ENCODE results near the gene ATMIN. TPM values are rescaled to one million over a fixed set of nuclear protein-coding genes. Genes with fewer than 3 reads are reported as not detected.

ATMIN gene
- total and polyA plus RNA-seq, 7 experiments from 2014 or later: 24.9 to 46.9 (median 35.3) TPM

GRCh38 chr16:80991792-80992430 lies 43.7 kb upstream of the ATMIN start:
- Histone ChIP-seq H3K27ac (ENCODE audit: low read depth, low read length) (no peak overlapping the region), H3K36me3 (ENCODE audit: control insufficient read depth in 2 of 3, insufficient read depth in 3 of 3, low read length in 3 of 3) (no peaks in the 10 kb centered on the region), H3K9me3 (ENCODE audit: control insufficient read depth in 2 of 3, low read length in 3 of 3) (no peaks in the 10 kb centered on the region), H3K27me3 (ENCODE audit: control insufficient read depth in 2 of 2, insufficient read depth in 2 of 2, low read length in 2 of 2) (no peaks in the 10 kb centered on the region), H3K4me3 (ENCODE audit: low read length) (no peak overlapping the region), H3K4me1 (ENCODE audit: control insufficient read depth in 2 of 2, insufficient read depth in 2 of 2, low read length in 2 of 2) (peaks cover 0 to 8% of the 10 kb centered on the region in 2 donors)
- ChIA-PET POLR2A (no interaction called here), CTCF (no interaction called here)
- Mint-ChIP-seq H3K4me3 (no peak overlapping the region), H3K36me3 (peaks cover 0 to 49% (median 20%) of the 10 kb centered on the region in 5 donors), H3K27me3 (no peaks in the 10 kb centered on the region), H3K4me1 (peaks cover 15 to 70% (median 47%) of the 10 kb centered on the region in 7 donors), H3K9me3 (no peaks in the 10 kb centered on the region), H3K27ac (peak overlapping the region in 1 of 9 donors; percentile 45)
- no peak for ATAC-seq
- DNase-seq: no peak
- intact Hi-C loops (cut with micrococcal nuclease): loop anchor here in 1 of 2 donors (10.0 kb wide), 1 partner anchor 1663 kb away; no protein-coding TSS in a partner anchor

GRCh38 chr16:80992676-80993293 lies 42.9 kb upstream of the ATMIN start:
- DNase-seq: no peak
- Histone ChIP-seq H3K4me1 (ENCODE audit: control insufficient read depth in 2 of 2, insufficient read depth in 2 of 2, low read length in 2 of 2) (peaks cover under 1 to 4% of the 10 kb centered on the region in 2 donors), H3K27ac (ENCODE audit: low read depth, low read length) (no peak overlapping the region), H3K27me3 (ENCODE audit: control insufficient read depth in 2 of 2, insufficient read depth in 2 of 2, low read length in 2 of 2) (no peaks in the 10 kb centered on the region), H3K4me3 (ENCODE audit: low read length) (no peak overlapping the region), H3K9me3 (ENCODE audit: control insufficient read depth in 2 of 3, low read length in 3 of 3) (no peaks in the 10 kb centered on the region), H3K36me3 (ENCODE audit: control insufficient read depth in 2 of 3, insufficient read depth in 3 of 3, low read length in 3 of 3) (no peaks in the 10 kb centered on the region)
- ChIA-PET POLR2A (interaction anchor here (0.7 kb wide), 2 partner anchors 12 to 764 kb away, joined by 3 read pairs; no protein-coding TSS in a partner anchor), CTCF (interaction anchor here (0.9 to 1.0 kb wide), 2 partner anchors 11 to 14 kb away, joined by 5 to 8 read pairs; partner anchors contain the start of genes CENPN and CMC2)
- no peaks in the 10 kb centered on the region for H3K9me3 Mint-ChIP-seq
- peak overlapping the region in 3 of 9 donors; percentile 2 to 50 (median 26) for H3K27ac Mint-ChIP-seq
- intact Hi-C loops (cut with micrococcal nuclease): loop anchor here in 1 of 2 donors (10.0 kb wide), 1 partner anchor 1662 kb away; no protein-coding TSS in a partner anchor
- H3K36me3 Mint-ChIP-seq: peaks cover 0 to 48% (median 21%) of the 10 kb centered on the region in 5 donors
- H3K4me1 Mint-ChIP-seq: peaks cover 9 to 71% (median 49%) of the 10 kb centered on the region in 7 donors
- ATAC-seq: no peak
- no peaks in the 10 kb centered on the region for H3K27me3 Mint-ChIP-seq
- peak overlapping the region in 1 of 10 donors; percentile 2 for H3K4me3 Mint-ChIP-seq

GRCh38 chr16:80993307-80993706 lies 42.3 kb upstream of the ATMIN start:
- ATAC-seq (no peak), DNase-seq (no peak)
- CTCF ChIA-PET: interaction anchor here (0.9 to 1.0 kb wide), 2 partner anchors 10 to 14 kb away, joined by 5 to 8 read pairs; partner anchors contain the start of genes CENPN and CMC2
- H3K36me3 Mint-ChIP-seq: peaks cover 0 to 48% (median 21%) of the 10 kb centered on the region in 5 donors
- H3K27me3 Mint-ChIP-seq: no peaks in the 10 kb centered on the region
- POLR2A ChIA-PET: interaction anchor here (0.7 kb wide), 2 partner anchors 11 to 763 kb away, joined by 3 read pairs; no protein-coding TSS in a partner anchor
- Histone ChIP-seq H3K36me3 (ENCODE audit: control insufficient read depth in 2 of 3, insufficient read depth in 3 of 3, low read length in 3 of 3) (no peaks in the 10 kb centered on the region), H3K27me3 (ENCODE audit: control insufficient read depth in 2 of 2, insufficient read depth in 2 of 2, low read length in 2 of 2) (no peaks in the 10 kb centered on the region), H3K27ac (ENCODE audit: low read depth, low read length) (no peak overlapping the region), H3K4me1 (ENCODE audit: control insufficient read depth in 2 of 2, insufficient read depth in 2 of 2, low read length in 2 of 2) (peaks cover 4% of the 10 kb centered on the region in 2 donors), H3K9me3 (ENCODE audit: control insufficient read depth in 2 of 3, low read length in 3 of 3) (no peaks in the 10 kb centered on the region), H3K4me3 (ENCODE audit: low read length) (no peak overlapping the region)
- intact Hi-C loops (cut with micrococcal nuclease): loop anchor here in 1 of 2 donors (10.0 kb wide), 1 partner anchor 1661 kb away; no protein-coding TSS in a partner anchor
- peak overlapping the region in 2 of 9 donors; percentile 2 to 26 for H3K27ac Mint-ChIP-seq
- H3K9me3 Mint-ChIP-seq: no peaks in the 10 kb centered on the region
- peaks cover 11 to 71% (median 49%) of the 10 kb centered on the region in 7 donors for H3K4me1 Mint-ChIP-seq
- peak overlapping the region in 1 of 10 donors; percentile 2 for H3K4me3 Mint-ChIP-seq

- no peak overlapping the region for H3K27ac ChIP-seq (ENCODE audit: low read depth, low read length)
- H3K27me3 Mint-ChIP-seq: no peaks in the 10 kb centered on the region
- DNase-seq: no peak
- peaks cover 15 to 71% (median 53%) of the 10 kb centered on the region in 7 donors for H3K4me1 Mint-ChIP-seq
- no peak overlapping the region for H3K4me3 ChIP-seq (ENCODE audit: low read length)
- H3K27ac Mint-ChIP-seq: peak overlapping the region in 3 of 9 donors; percentile 24 to 41 (median 40)
- H3K9me3 ChIP-seq (ENCODE audit: control insufficient read depth in 2 of 3, low read length in 3 of 3): no peaks in the 10 kb centered on the region
- no peaks in the 10 kb centered on the region for H3K9me3 Mint-ChIP-seq
- ATAC-seq: no peak
- H3K4me3 Mint-ChIP-seq: peak overlapping the region in 2 of 10 donors; percentile 11 to 43
- peaks cover 4% of the 10 kb centered on the region in 2 donors for H3K4me1 ChIP-seq (ENCODE audit: control insufficient read depth in 2 of 2, insufficient read depth in 2 of 2, low read length in 2 of 2)
- CTCF ChIA-PET: interaction anchor here (0.8 kb wide), 1 partner anchor 11 kb away, joined by 3 read pairs; no protein-coding TSS in a partner anchor
- intact Hi-C loops (cut with micrococcal nuclease): loop anchor here in 1 of 2 donors (10.0 kb wide), 1 partner anchor 1661 kb away; no protein-coding TSS in a partner anchor
- POLR2A ChIA-PET: interaction anchor here (0.7 to 1.0 kb wide), 2 partner anchors 11 to 12 kb away, joined by 3 read pairs; partner anchors contain the start of gene CMC2
- H3K36me3 Mint-ChIP-seq: peaks cover 0 to 45% (median 23%) of the 10 kb centered on the region in 5 donors
- H3K27me3 ChIP-seq (ENCODE audit: control insufficient read depth in 2 of 2, insufficient read depth in 2 of 2, low read length in 2 of 2): no peaks in the 10 kb centered on the region
- H3K36me3 ChIP-seq (ENCODE audit: control insufficient read depth in 2 of 3, insufficient read depth in 3 of 3, low read length in 3 of 3): no peaks in the 10 kb centered on the region
Measured at GRCh38 chr16:80993834-80994233, 41.8 kb upstream of the ATMIN start.

GRCh38 chr16:80994451-80994850 lies 41.2 kb upstream of the ATMIN start:
- Mint-ChIP-seq H3K4me1 (peaks cover 21 to 71% (median 56%) of the 10 kb centered on the region in 7 donors), H3K4me3 (peak overlapping the region in 2 of 10 donors; percentile 11 to 43)

GRCh38 chr16:80996688-80997138 lies 38.9 kb upstream of the ATMIN start:
- Histone ChIP-seq H3K36me3 (ENCODE audit: control insufficient read depth in 2 of 3, insufficient read depth in 3 of 3, low read length in 3 of 3) (no peaks in the 10 kb centered on the region), H3K4me1 (ENCODE audit: control insufficient read depth in 2 of 2, insufficient read depth in 2 of 2, low read length in 2 of 2) (peaks cover 4% of the 10 kb centered on the region in 2 donors), H3K4me3 (ENCODE audit: low read length) (peak overlapping the region; percentile 58), H3K27me3 (ENCODE audit: control insufficient read depth in 2 of 2, insufficient read depth in 2 of 2, low read length in 2 of 2) (no peaks in the 10 kb centered on the region), H3K27ac (ENCODE audit: low read depth, low read length) (peak overlapping the region; percentile 71), H3K9me3 (ENCODE audit: control insufficient read depth in 2 of 3, low read length in 3 of 3) (no peaks in the 10 kb centered on the region)
- Mint-ChIP-seq H3K4me3 (peak overlapping the region; percentile 79 to 97 (median 94)), H3K27me3 (no peaks in the 10 kb centered on the region), H3K9me3 (no peaks in the 10 kb centered on the region), H3K27ac (peak overlapping the region; percentile 92 to 96 (median 95)), H3K36me3 (peaks cover 0 to 34% (median 17%) of the 10 kb centered on the region in 5 donors), H3K4me1 (peaks cover 24 to 77% (median 62%) of the 10 kb centered on the region in 7 donors)
- CTCF ChIA-PET: no interaction called here
- ATAC-seq (peak; percentile 40), DNase-seq (peak in 1 of 9 donors; percentile 19)
- intact Hi-C loops (cut with micrococcal nuclease): loop anchor here (1.0 to 10.0 kb wide), 3 partner anchors 11 to 1658 kb away; partner anchors contain the start of genes CENPN (in 2 of the 2) and C16orf46 (in 1 of the 2)
- POLR2A ChIA-PET: interaction anchor here (0.7 kb wide), 1 partner anchor 22 kb away, joined by 3 read pairs; no protein-coding TSS in a partner anchor

More at GRCh38 chr16:80994451-80994850, 41.2 kb upstream of the ATMIN start:
- intact Hi-C loops (cut with micrococcal nuclease): loop anchor here in 1 of 2 donors (10.0 kb wide), 1 partner anchor 1660 kb away; no protein-coding TSS in a partner anchor
- no peaks in the 10 kb centered on the region for H3K9me3 ChIP-seq (ENCODE audit: control insufficient read depth in 2 of 3, low read length in 3 of 3)
- Mint-ChIP-seq H3K27me3 (no peaks in the 10 kb centered on the region), H3K36me3 (peaks cover 0 to 39% (median 25%) of the 10 kb centered on the region in 5 donors), H3K27ac (peak overlapping the region in 4 of 9 donors; percentile 22 to 45 (median 32)), H3K9me3 (no peaks in the 10 kb centered on the region)
- CTCF ChIA-PET: interaction anchor here (0.8 kb wide), 1 partner anchor 10 kb away, joined by 3 read pairs; no protein-coding TSS in a partner anchor
- no peak overlapping the region for H3K4me3 ChIP-seq (ENCODE audit: low read length)
- POLR2A ChIA-PET: interaction anchor here (1.0 kb wide), 1 partner anchor 12 kb away, joined by 3 read pairs; the partner anchor contains the start of gene CMC2
- H3K36me3 ChIP-seq (ENCODE audit: control insufficient read depth in 2 of 3, insufficient read depth in 3 of 3, low read length in 3 of 3): no peaks in the 10 kb centered on the region
- no peak for DNase-seq
- no peaks in the 10 kb centered on the region for H3K27me3 ChIP-seq (ENCODE audit: control insufficient read depth in 2 of 2, insufficient read depth in 2 of 2, low read length in 2 of 2)
- no peak overlapping the region for H3K27ac ChIP-seq (ENCODE audit: low read depth, low read length)
- peaks cover 4% of the 10 kb centered on the region in 2 donors for H3K4me1 ChIP-seq (ENCODE audit: control insufficient read depth in 2 of 2, insufficient read depth in 2 of 2, low read length in 2 of 2)
- no peak for ATAC-seq
